SK-N-SH treated with all-trans-retinoic acid at 6 μM for 48 hours (cell line): Measurements from ENCODE around the gene DPM2.

ENCODE experiments used
- ATAC-seq: fragments of 200-7000 bp; cut with Tn5 transposase; 3 replicates; pipeline ENCODE4 v1.9.1; 2020; ENCODE audit warnings: mild to moderate bottlenecking, moderate library complexity
- ARNTL ChIP-seq: fragments of 450-650 bp; formaldehyde crosslinking; IDR thresholded peaks from 2 replicates; pipeline ENCODE4 v1.5.0; 2020; ENCODE audit warnings: low read depth, mild to moderate bottlenecking, moderate library complexity, borderline replicate concordance
- BACH2 ChIP-seq: fragments of 250-450 bp; sonication (Bioruptor Pico); IDR thresholded peaks from 2 replicates; pipeline ENCODE4 v1.9.0; 2021; ENCODE audit warnings: mild to moderate bottlenecking, borderline replicate concordance
- CREB5 ChIP-seq: fragments of 250-450 bp; sonication (Bioruptor Pico); IDR thresholded peaks from 2 replicates; pipeline ENCODE4 v1.5.1; 2020; ENCODE audit warnings: low read depth, mild to moderate bottlenecking, moderate library complexity
- CSDC2 ChIP-seq: fragments of 250-450 bp; sonication (Bioruptor Pico); IDR thresholded peaks from 2 replicates; pipeline ENCODE4 v1.5.0; 2020; ENCODE audit warnings: mild to moderate bottlenecking, moderate library complexity
- GLIS3 ChIP-seq: fragments of 250-450 bp; sonication (Bioruptor Pico); IDR thresholded peaks from 2 replicates; pipeline ENCODE4 v1.5.0; 2020; ENCODE audit warnings: mild to moderate bottlenecking, moderate library complexity
- ISL1 ChIP-seq: fragments of 250-450 bp; sonication (Bioruptor Pico); IDR thresholded peaks from 2 replicates; pipeline ENCODE4 v2.1.2; 2022; ENCODE audit warnings: mild to moderate bottlenecking, moderate library complexity
- OSR1 ChIP-seq: fragments of 250-450 bp; sonication (Bioruptor Pico); IDR thresholded peaks from 2 replicates; pipeline ENCODE4 v1.8.0; 2022; ENCODE audit warnings: moderate library complexity, mild to moderate bottlenecking, inconsistent platforms
- PATZ1 ChIP-seq: fragments of 250-450 bp; sonication (Bioruptor Pico); IDR thresholded peaks from 2 replicates; pipeline ENCODE4 v1.8.0; 2020; ENCODE audit warnings: mild to moderate bottlenecking, moderate library complexity, borderline replicate concordance
- PPARA ChIP-seq: fragments of 250-450 bp; sonication (Bioruptor Pico); IDR thresholded peaks from 2 replicates; pipeline ENCODE4 v1.5.0; 2020; ENCODE audit warnings: mild to moderate bottlenecking, borderline replicate concordance
- SNAI2 ChIP-seq: fragments of 250-450 bp; sonication (Bioruptor Pico); IDR thresholded peaks from 2 replicates; pipeline ENCODE4 v1.5.0; 2020; ENCODE audit warnings: mild to moderate bottlenecking, moderate library complexity
- TOX ChIP-seq: fragments of 250-450 bp; sonication (Bioruptor Pico); IDR thresholded peaks from 2 replicates; pipeline ENCODE4 v1.8.0; 2021; ENCODE audit warnings: mild to moderate bottlenecking, moderate library complexity, borderline replicate concordance
- ZFP3 ChIP-seq: fragments of 250-450 bp; sonication (Bioruptor Pico); IDR thresholded peaks from 2 replicates; pipeline ENCODE4 v1.5.0; 2020; ENCODE audit warnings: mild to moderate bottlenecking, moderate library complexity
- ZNF565 ChIP-seq: fragments of 450-650 bp; formaldehyde crosslinking; conservative IDR thresholded peaks from 2 replicates; pipeline ENCODE4 v1.5.0; 2020; ENCODE audit warnings: low read depth, mild to moderate bottlenecking, moderate library complexity
- ZNF70 ChIP-seq: fragments of 450-650 bp; formaldehyde crosslinking; IDR thresholded peaks from 2 replicates; pipeline ENCODE4 v1.5.0; 2020; ENCODE audit warnings: mild to moderate bottlenecking, moderate library complexity
- TF ChIP-seq, protein P1 (sequence below): fragments of 250-450 bp; sonication (Bioruptor Pico); IDR thresholded peaks from 2 replicates; pipeline ENCODE4 v1.5.1; 2021; ENCODE audit warnings: mild to moderate bottlenecking, moderate library complexity
- TF ChIP-seq, protein P2 (sequence below): fragments of 250-450 bp; sonication (Bioruptor Pico); IDR thresholded peaks from 2 replicates; pipeline ENCODE4 v1.8.0; 2021; ENCODE audit warnings: low read depth, mild to moderate bottlenecking, moderate library complexity, borderline replicate concordance

The DPM2 gene

GRCh38 chr9:127943011-127943662, 5.5 kb upstream of the DPM2 start (continued):
- TF ChIP-seq, protein P1, sequence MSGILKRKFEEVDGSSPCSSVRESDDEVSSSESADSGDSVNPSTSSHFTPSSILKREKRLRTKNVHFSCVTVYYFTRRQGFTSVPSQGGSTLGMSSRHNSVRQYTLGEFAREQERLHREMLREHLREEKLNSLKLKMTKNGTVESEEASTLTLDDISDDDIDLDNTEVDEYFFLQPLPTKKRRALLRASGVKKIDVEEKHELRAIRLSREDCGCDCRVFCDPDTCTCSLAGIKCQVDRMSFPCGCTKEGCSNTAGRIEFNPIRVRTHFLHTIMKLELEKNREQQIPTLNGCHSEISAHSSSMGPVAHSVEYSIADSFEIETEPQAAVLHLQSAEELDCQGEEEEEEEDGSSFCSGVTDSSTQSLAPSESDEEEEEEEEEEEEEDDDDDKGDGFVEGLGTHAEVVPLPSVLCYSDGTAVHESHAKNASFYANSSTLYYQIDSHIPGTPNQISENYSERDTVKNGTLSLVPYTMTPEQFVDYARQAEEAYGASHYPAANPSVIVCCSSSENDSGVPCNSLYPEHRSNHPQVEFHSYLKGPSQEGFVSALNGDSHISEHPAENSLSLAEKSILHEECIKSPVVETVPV, result no peak
- no peak for TF ChIP-seq TOX (CRISPR knock-in tag)
- no peak for TF ChIP-seq OSR1 (CRISPR knock-in tag)
- TF ChIP-seq, protein P2, sequence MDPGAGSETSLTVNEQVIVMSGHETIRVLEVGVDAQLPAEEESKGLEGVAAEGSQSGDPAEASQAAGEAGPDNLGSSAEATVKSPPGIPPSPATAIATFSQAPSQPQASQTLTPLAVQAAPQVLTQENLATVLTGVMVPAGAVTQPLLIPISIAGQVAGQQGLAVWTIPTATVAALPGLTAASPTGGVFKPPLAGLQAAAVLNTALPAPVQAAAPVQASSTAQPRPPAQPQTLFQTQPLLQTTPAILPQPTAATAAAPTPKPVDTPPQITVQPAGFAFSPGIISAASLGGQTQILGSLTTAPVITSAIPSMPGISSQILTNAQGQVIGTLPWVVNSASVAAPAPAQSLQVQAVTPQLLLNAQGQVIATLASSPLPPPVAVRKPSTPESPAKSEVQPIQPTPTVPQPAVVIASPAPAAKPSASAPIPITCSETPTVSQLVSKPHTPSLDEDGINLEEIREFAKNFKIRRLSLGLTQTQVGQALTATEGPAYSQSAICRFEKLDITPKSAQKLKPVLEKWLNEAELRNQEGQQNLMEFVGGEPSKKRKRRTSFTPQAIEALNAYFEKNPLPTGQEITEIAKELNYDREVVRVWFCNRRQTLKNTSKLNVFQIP (CRISPR knock-in tag), result no peak
- TF ChIP-seq ZFP3 (CRISPR knock-in tag), result no peak
- no peak for TF ChIP-seq ARNTL (CRISPR knock-in tag)

DNA sequence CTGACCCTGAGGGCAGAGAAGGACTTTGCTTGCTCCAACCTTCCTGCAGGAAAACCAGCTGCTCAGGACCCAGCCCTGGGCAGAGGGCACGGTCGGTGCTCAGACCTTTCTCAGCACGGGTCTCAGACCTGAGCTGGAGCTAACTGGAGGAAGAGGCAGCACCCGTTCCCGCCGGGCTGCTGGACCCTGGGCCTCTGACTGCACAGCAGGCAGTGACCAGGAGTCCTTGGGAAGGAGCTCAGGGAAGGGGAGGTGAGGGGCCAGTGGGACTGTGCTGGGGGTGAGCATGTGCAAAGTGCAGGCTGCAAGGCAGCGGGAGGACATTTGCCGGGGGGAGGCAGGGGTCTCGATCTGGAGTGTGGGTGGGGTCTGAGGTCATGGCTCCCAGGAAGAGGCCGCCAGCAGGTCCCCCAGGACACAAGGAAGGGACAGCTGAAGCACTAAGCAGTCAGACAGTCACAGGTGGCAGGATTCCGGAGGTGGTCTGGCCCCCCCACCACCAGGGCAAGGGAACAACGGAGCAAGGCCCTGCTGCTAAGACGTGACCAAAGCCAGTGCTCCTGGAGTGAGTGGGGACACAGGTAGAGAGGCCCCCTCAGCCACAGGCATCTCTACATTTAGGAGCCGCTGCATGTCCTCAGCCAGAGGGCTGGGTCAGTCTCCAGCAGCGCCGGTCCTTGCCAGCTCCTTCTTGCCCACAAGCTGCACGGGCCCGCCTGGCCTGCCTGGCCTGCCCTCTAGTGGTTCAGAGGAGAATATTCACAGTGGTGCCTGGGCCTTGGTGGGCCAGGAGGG, 4.8 kb upstream of the DPM2 start:
- TF ChIP-seq SNAI2 (CRISPR knock-in tag) (no peak), OSR1 (CRISPR knock-in tag) (no peak), TOX (CRISPR knock-in tag) (no peak), CSDC2 (CRISPR knock-in tag) (no peak), ZNF565 (CRISPR knock-in tag) (no peak), ZNF70 (CRISPR knock-in tag) (no peak), PPARA (CRISPR knock-in tag) (no peak), BACH2 (CRISPR knock-in tag) (no peak), GLIS3 (no peak), CREB5 (no peak), ISL1 (CRISPR knock-in tag) (no peak), PATZ1 (CRISPR knock-in tag) (no peak)
- TF ChIP-seq, protein P2 (CRISPR knock-in tag), result no peak
- TF ChIP-seq, protein P1, result no peak
- ATAC-seq, result peak; percentile 80

GRCh38 chr9:127941961-127942215, 4.2 kb upstream of the DPM2 start:
- ATAC-seq, result no peak
- TF ChIP-seq ZNF70 (CRISPR knock-in tag), result no peak
